HEK293 (cell line): ENCODE results near the gene ARHGAP30.

Experiments used
- EGR2 ChIP-seq: fragments of 450-650 bp; formaldehyde crosslinking; IDR thresholded peaks from 2 replicates; pipeline ENCODE4 v1.5.1; 2016; ENCODE audit warnings: low read depth, missing biosample characterization, missing genetic modification characterization
- ZNF10 ChIP-seq: fragments of 450-650 bp; formaldehyde crosslinking; IDR thresholded peaks from 2 replicates; pipeline ENCODE4 v1.5.1; 2017; ENCODE audit warnings: missing biosample characterization, missing genetic modification characterization
- ZNF121 ChIP-seq: fragments of 450-650 bp; formaldehyde crosslinking; IDR thresholded peaks from 2 replicates; pipeline ENCODE4 v1.5.1; 2016; ENCODE audit warnings: missing biosample characterization, missing genetic modification characterization
- ZNF223 ChIP-seq: fragments of 450-650 bp; formaldehyde crosslinking; IDR thresholded peaks from 2 replicates; pipeline ENCODE4 v1.5.1; 2016; ENCODE audit warnings: missing biosample characterization, missing genetic modification characterization
- ZNF423 ChIP-seq: fragments of 450-650 bp; formaldehyde crosslinking; IDR thresholded peaks from 2 replicates; pipeline ENCODE4 v1.5.1; 2016; ENCODE audit warnings: missing biosample characterization, missing genetic modification characterization
- ZNF624 ChIP-seq: fragments of 450-650 bp; formaldehyde crosslinking; IDR thresholded peaks from 2 replicates; pipeline ENCODE4 v1.5.1; 2017; ENCODE audit warnings: missing biosample characterization, missing genetic modification characterization
- ZNF658 ChIP-seq: fragments of 450-650 bp; formaldehyde crosslinking; IDR thresholded peaks from 2 replicates; pipeline ENCODE4; 2016; ENCODE audit warnings: missing biosample characterization, missing genetic modification characterization
- TF ChIP-seq, protein P1 (sequence below): fragments of 450-650 bp; formaldehyde crosslinking; IDR thresholded peaks from 2 replicates; pipeline ENCODE4 v1.5.1; 2016; ENCODE audit warnings: missing biosample characterization, missing genetic modification characterization
- TF ChIP-seq, protein P2 (sequence below): fragments of 450-650 bp; formaldehyde crosslinking; IDR thresholded peaks from 2 replicates; pipeline ENCODE4 v1.5.1; 2016; ENCODE audit warnings: missing biosample characterization, missing genetic modification characterization
- TF ChIP-seq, protein P3 (sequence below): fragments of 450-650 bp; formaldehyde crosslinking; IDR thresholded peaks from 2 replicates; pipeline ENCODE4 v1.5.1; 2016; ENCODE audit warnings: missing biosample characterization, missing genetic modification characterization, low read depth

DNA sequence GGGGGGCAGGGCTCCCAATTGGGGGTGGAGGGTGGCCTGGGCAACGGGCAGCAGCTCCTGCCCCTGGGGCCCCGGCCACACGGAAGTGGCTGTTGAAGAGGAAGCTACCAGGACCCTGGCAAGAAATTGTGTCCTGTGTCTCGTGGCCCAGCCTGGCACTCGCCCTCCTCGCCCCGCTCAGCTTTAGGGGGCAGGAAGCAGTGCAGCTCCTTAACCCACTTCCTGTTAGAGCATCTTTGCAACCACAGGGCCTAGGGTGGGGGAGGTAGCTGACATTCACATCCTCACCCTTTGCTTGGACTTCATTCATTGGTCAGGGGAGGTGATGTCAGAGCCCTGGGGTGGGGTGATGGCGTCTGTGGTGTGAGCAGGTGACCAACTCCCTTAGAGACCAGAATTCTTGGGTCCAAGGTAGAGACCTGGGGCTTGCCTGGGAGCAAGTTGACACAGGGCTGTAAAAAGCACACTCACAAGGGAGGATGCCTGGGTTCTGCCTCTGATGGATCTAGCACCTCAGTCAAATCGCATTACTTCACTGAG, at the start of gene ARHGAP30:
- TF ChIP-seq ZNF624 (no peak), EGR2 (tag by site-specific recombination) (no peak), ZNF658 (tag by site-specific recombination) (no peak), ZNF223 (no peak), ZNF10 (tag by site-specific recombination) (no peak), ZNF121 (tag by site-specific recombination) (no peak), ZNF423 (tag by site-specific recombination) (no peak)
- TF ChIP-seq, protein P1, sequence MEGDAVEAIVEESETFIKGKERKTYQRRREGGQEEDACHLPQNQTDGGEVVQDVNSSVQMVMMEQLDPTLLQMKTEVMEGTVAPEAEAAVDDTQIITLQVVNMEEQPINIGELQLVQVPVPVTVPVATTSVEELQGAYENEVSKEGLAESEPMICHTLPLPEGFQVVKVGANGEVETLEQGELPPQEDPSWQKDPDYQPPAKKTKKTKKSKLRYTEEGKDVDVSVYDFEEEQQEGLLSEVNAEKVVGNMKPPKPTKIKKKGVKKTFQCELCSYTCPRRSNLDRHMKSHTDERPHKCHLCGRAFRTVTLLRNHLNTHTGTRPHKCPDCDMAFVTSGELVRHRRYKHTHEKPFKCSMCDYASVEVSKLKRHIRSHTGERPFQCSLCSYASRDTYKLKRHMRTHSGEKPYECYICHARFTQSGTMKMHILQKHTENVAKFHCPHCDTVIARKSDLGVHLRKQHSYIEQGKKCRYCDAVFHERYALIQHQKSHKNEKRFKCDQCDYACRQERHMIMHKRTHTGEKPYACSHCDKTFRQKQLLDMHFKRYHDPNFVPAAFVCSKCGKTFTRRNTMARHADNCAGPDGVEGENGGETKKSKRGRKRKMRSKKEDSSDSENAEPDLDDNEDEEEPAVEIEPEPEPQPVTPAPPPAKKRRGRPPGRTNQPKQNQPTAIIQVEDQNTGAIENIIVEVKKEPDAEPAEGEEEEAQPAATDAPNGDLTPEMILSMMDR (tag by site-specific recombination) = no peak
- TF ChIP-seq, protein P2, sequence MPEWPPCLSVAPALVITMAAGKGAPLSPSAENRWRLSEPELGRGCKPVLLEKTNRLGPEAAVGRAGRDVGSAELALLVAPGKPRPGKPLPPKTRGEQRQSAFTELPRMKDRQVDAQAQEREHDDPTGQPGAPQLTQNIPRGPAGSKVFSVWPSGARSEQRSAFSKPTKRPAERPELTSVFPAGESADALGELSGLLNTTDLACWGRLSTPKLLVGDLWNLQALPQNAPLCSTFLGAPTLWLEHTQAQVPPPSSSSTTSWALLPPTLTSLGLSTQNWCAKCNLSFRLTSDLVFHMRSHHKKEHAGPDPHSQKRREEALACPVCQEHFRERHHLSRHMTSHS (tag by site-specific recombination) = no peak
- TF ChIP-seq, protein P3, sequence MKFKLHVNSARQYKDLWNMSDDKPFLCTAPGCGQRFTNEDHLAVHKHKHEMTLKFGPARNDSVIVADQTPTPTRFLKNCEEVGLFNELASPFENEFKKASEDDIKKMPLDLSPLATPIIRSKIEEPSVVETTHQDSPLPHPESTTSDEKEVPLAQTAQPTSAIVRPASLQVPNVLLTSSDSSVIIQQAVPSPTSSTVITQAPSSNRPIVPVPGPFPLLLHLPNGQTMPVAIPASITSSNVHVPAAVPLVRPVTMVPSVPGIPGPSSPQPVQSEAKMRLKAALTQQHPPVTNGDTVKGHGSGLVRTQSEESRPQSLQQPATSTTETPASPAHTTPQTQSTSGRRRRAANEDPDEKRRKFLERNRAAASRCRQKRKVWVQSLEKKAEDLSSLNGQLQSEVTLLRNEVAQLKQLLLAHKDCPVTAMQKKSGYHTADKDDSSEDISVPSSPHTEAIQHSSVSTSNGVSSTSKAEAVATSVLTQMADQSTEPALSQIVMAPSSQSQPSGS = no peak
